IMR-90 (cell line): ENCODE data around the gene PITPNC1. TPM values are rescaled to one million over a fixed set of nuclear protein-coding genes. Genes with fewer than 3 reads are reported as not detected.

Source experiments
- ATAC-seq: fragments of 200-7000 bp; cut with Tn5 transposase; 2 replicates; pipeline ENCODE4 v1.9.1; 2020; ENCODE audit warnings: low read depth, mild to moderate bottlenecking, moderate library complexity
- BruUV-seq: library from RNA; stranded (reverse); fragments of 400-500 nt; replicated peaks from 2 replicates; lab custom pipeline; 2021; lab: Mats Ljungman, UMichigan
- CTCF ChIA-PET: fragments of 300-600 bp; formaldehyde crosslinking; extraction: SDS; loops from one replicate; lab custom pipeline; 2021; ENCODE audit warnings: antibody characterized with exemption; lab: Yijun Ruan, JAX
- POLR2A ChIA-PET: fragments of 300-600 bp; sonication (Branson Sonifier 250); formaldehyde crosslinking; loops from one replicate; lab custom pipeline; 2022; ENCODE audit warnings: antibody characterized with exemption; ENCODE audit not compliant: unreplicated experiment; lab: Charles Lee
- DNase-seq: peaks from one replicate; pipeline ENCODE4 v3.0.0; 2013
- H2AFZ ChIP-seq: replicated peaks from 2 replicates; pipeline ENCODE3; 2013; ENCODE audit warnings: low read length, mild to moderate bottlenecking; ENCODE audit not compliant: poor library complexity
- H2AK5ac ChIP-seq: 2 replicates; pipeline ENCODE4 v1.6.1; 2013; ENCODE audit warnings: low read depth, low read length, inconsistent platforms
- H2AK9ac ChIP-seq: replicated peaks from 2 replicates; pipeline ENCODE3; 2013; ENCODE audit warnings: mild to moderate bottlenecking, low read depth, low read length, moderate library complexity; ENCODE audit not compliant: poor library complexity
- H2BK120ac ChIP-seq: 2 replicates; pipeline ENCODE4 v1.6.1; 2013; ENCODE audit warnings: low read depth, low read length, inconsistent platforms
- H2BK15ac ChIP-seq: 3 replicates; pipeline ENCODE4 v1.6.1; 2013; ENCODE audit warnings: low read depth, low read length, inconsistent platforms
- H2BK20ac ChIP-seq: 2 replicates; pipeline ENCODE4 v1.6.1; 2013; ENCODE audit warnings: low read depth, mild to moderate bottlenecking, inconsistent platforms, low read length, moderate library complexity
- H2BK5ac ChIP-seq: 2 replicates; pipeline ENCODE4 v1.6.1; 2013; ENCODE audit warnings: mild to moderate bottlenecking, low read depth, low read length, inconsistent platforms; ENCODE audit not compliant: poor library complexity, severe bottlenecking
- H3K14ac ChIP-seq: replicated peaks from 2 replicates; pipeline ENCODE4 v1.6.1; 2013; ENCODE audit warnings: low read depth, low read length, inconsistent platforms
- H3K18ac ChIP-seq: 2 replicates; pipeline ENCODE4 v1.6.1; 2013; ENCODE audit warnings: low read depth, low read length, control low read depth
- H3K23ac ChIP-seq: 2 replicates; pipeline ENCODE4 v1.6.1; 2013; ENCODE audit warnings: low read depth, low read length, inconsistent platforms
- H3K27ac ChIP-seq: 2 replicates; pipeline ENCODE4 v1.5.1; 2013; ENCODE audit warnings: mild to moderate bottlenecking, control low read depth, low read length; ENCODE audit not compliant: insufficient read depth
- H3K27me3 ChIP-seq: 2 replicates; pipeline ENCODE4 v1.6.1; 2013; ENCODE audit warnings: low read length; ENCODE audit not compliant: control insufficient read depth, insufficient read depth
- H3K36me3 ChIP-seq: 2 replicates; pipeline ENCODE4 v1.6.1; 2013; ENCODE audit warnings: low read length, mixed read lengths; ENCODE audit not compliant: control insufficient read depth, insufficient read depth
- H3K4ac ChIP-seq: 2 replicates; pipeline ENCODE4 v1.6.1; 2013; ENCODE audit warnings: low read depth, low read length, inconsistent platforms
- H3K4me1 ChIP-seq: 2 replicates; pipeline ENCODE4 v1.6.1; 2013; ENCODE audit warnings: low read length, mixed read lengths; ENCODE audit not compliant: control insufficient read depth, insufficient read depth
- H3K4me2 ChIP-seq: 2 replicates; pipeline ENCODE4 v1.6.1; 2013; ENCODE audit warnings: low read depth, mild to moderate bottlenecking, control low read depth, low read length, moderate library complexity
- H3K4me3 ChIP-seq: 2 replicates; pipeline ENCODE4 v1.5.1; 2013; ENCODE audit warnings: low read depth, mild to moderate bottlenecking, control low read depth, low read length, moderate library complexity; ENCODE audit not compliant: insufficient read depth
- H3K56ac ChIP-seq: 2 replicates; pipeline ENCODE4 v1.6.1; 2013; ENCODE audit warnings: low read length, inconsistent platforms; ENCODE audit not compliant: insufficient read depth; ENCODE audit errors: extremely low read depth
- H3K79me1 ChIP-seq, 2 experiments: 2 replicates each; pipeline ENCODE4 v1.6.1; 2013; ENCODE audit warnings: low read length in 2 of 2, inconsistent platforms in 1 of 2, low read depth in 1 of 2
- H3K9ac ChIP-seq: 2 replicates; pipeline ENCODE4 v1.6.1; 2013; ENCODE audit warnings: low read depth, low read length, control low read depth
- H3K9me1 ChIP-seq: 2 replicates; pipeline ENCODE4 v1.6.1; 2013; ENCODE audit warnings: low read length, inconsistent platforms; ENCODE audit not compliant: insufficient read depth
- H3K9me3 ChIP-seq: 2 replicates; pipeline ENCODE4 v1.6.1; 2013; ENCODE audit warnings: low read length; ENCODE audit not compliant: control insufficient read depth, insufficient read depth
- H4K20me1 ChIP-seq: 2 replicates; pipeline ENCODE4 v1.6.1; 2013; ENCODE audit warnings: low read length, inconsistent platforms; ENCODE audit not compliant: insufficient read depth
- H4K5ac ChIP-seq: 2 replicates; pipeline ENCODE4 v1.6.1; 2013; ENCODE audit warnings: mild to moderate bottlenecking, low read depth, low read length, control low read depth
- H4K8ac ChIP-seq, 2 experiments: 2 replicates each; pipeline ENCODE4 v1.6.1; 2013; ENCODE audit warnings: low read depth in 2 of 2, low read length in 2 of 2, control low read depth in 1 of 2, inconsistent platforms in 1 of 2
- H4K91ac ChIP-seq: 2 replicates; pipeline ENCODE4 v1.6.1; 2013; ENCODE audit warnings: low read depth, low read length, inconsistent platforms; ENCODE audit not compliant: insufficient read depth
- BHLHE40 ChIP-seq: fragments of 150-350 bp; IDR thresholded peaks from 2 replicates; pipeline ENCODE4 v1.6.1; 2016; ENCODE audit warnings: mild to moderate bottlenecking, low read depth, low read length
- CEBPB ChIP-seq: IDR thresholded peaks from 2 replicates; pipeline ENCODE4 v1.6.1; 2012; ENCODE audit warnings: low read depth, low read length, improper control_type of control experiment
- CHD1 ChIP-seq: IDR thresholded peaks from 2 replicates; pipeline ENCODE4 v1.6.1; 2012; ENCODE audit warnings: low read depth, low read length, improper control_type of control experiment
- CTCF ChIP-seq: conservative IDR thresholded peaks from 2 replicates; pipeline ENCODE4 v1.5.1; 2012; ENCODE audit warnings: mild to moderate bottlenecking, low read depth, low read length, improper control_type of control experiment
- FOS ChIP-seq: fragments of 150-350 bp; IDR thresholded peaks from 2 replicates; pipeline ENCODE4 v1.6.1; 2016; ENCODE audit warnings: low read depth, low read length
- MAFK ChIP-seq: IDR thresholded peaks from 2 replicates; pipeline ENCODE4 v1.6.1; 2012; ENCODE audit warnings: low read depth, low read length, improper control_type of control experiment
- MXI1 ChIP-seq: IDR thresholded peaks from 2 replicates; pipeline ENCODE4 v1.6.1; 2012; ENCODE audit warnings: low read depth, mild to moderate bottlenecking, low read length, moderate library complexity, borderline replicate concordance
- NFE2L2 ChIP-seq: fragments of 150-350 bp; IDR thresholded peaks from 2 replicates; pipeline ENCODE4 v1.6.1; 2016; ENCODE audit warnings: low read depth, mild to moderate bottlenecking, low read length
- POLR2A ChIP-seq: IDR thresholded peaks from 2 replicates; pipeline ENCODE4 v1.6.1; 2012; ENCODE audit warnings: mild to moderate bottlenecking, low read depth, low read length
- RAD21 ChIP-seq: IDR thresholded peaks from 2 replicates; pipeline ENCODE4 v1.6.1; 2012; ENCODE audit warnings: low read length, improper control_type of control experiment
- RCOR1 ChIP-seq: IDR thresholded peaks from 2 replicates; pipeline ENCODE4 v1.6.1; 2012; ENCODE audit warnings: mild to moderate bottlenecking, low read length, improper control_type of control experiment; ENCODE audit not compliant: insufficient replicate concordance
- RFX5 ChIP-seq: IDR thresholded peaks from 2 replicates; pipeline ENCODE4 v1.8.0; 2012; ENCODE audit warnings: low read depth, mild to moderate bottlenecking, low read length, moderate library complexity
- SMC3 ChIP-seq: fragments of 150-350 bp; IDR thresholded peaks from 2 replicates; pipeline ENCODE4 v1.6.1; 2016; ENCODE audit warnings: low read depth, mild to moderate bottlenecking, antibody characterized with exemption, low read length, moderate library complexity
- WGBS, 2 experiments: methylation state at CpG; one replicate each; pipeline versions ENCODE4 v1.1.5 to v1.1.7; 2013; ENCODE audit warnings: missing lambda C conversion rate in 2 of 2; ENCODE audit not compliant: insufficient read length in 1 of 2; ENCODE audit errors: extremely low coverage in 2 of 2; 5-methylcytosine and 5-hydroxymethylcytosine counted together
- dilution Hi-C: fragments of 300-500 bp; cut with HindIII; formaldehyde crosslinking; loops from one replicate; pipeline ENCODE4 v1.14.3; 2018; ENCODE audit warnings: low sequenced_read_pairs; ENCODE audit not compliant: unreplicated experiment
- in situ Hi-C: fragments of 300-500 bp; cut with MboI; formaldehyde crosslinking; loops from 3 replicates; pipeline ENCODE4 v1.14.3; 2019; ENCODE audit warnings: low sequenced_read_pairs, inconsistent platforms, mixed read lengths
- intact Hi-C: fragments of 100-400 bp; cut with micrococcal nuclease; formaldehyde crosslinking; loops from 2 replicates; pipeline ENCODE4 v1.10.0; 2022
- polyA plus RNA-seq, 3 experiments: library from polyadenylated mRNA; depleted of rRNA; stranded (reverse); fragments of >200 nt; gene quantifications; 2 replicates each; pipeline ENCODE4 v1.2.3, GENCODE V29; 2012; ENCODE audit warnings: low replicate concordance in 1 of 3
- total RNA-seq: library from RNA; depleted of rRNA; stranded (reverse); fragments of >200 nt; gene quantifications from 2 replicates; pipeline ENCODE4 v1.2.3, GENCODE V29; 2012
- TF ChIP-seq, protein P1 (sequence below): fragments of 150-350 bp; IDR thresholded peaks from 2 replicates; pipeline ENCODE4 v1.6.1; 2017; ENCODE audit warnings: mild to moderate bottlenecking, antibody characterized with exemption, low read length, low read depth
- TF ChIP-seq, protein P2 (sequence below): fragments of 150-350 bp; IDR thresholded peaks from 2 replicates; pipeline ENCODE4 v1.6.1; 2016; ENCODE audit warnings: low read depth, mild to moderate bottlenecking, low read length, moderate library complexity, borderline replicate concordance

Gene PITPNC1
- total and polyA plus RNA-seq, 2 of the 4 experiments (the other 2 are of a cell fraction): 4.1 TPM

DNA sequence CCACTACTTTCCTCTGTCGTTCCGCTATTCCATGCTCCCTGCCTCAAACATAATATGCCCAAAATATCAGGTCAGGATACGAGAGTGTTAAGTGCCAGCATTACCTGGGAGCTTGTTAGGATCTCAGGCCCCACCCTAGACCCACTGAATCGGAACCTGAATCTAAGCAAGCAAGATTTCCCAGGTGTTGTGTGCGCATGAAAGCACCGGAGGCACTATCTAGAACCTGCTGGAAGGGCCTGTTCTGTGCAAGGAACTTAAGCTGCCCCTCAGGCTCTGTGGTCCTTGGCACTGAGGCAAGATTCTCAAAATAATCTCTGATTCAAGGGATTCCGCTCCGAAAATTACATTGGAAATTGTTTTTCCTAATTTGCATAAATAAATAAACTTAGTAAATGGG is 233.0 kb downstream of the PITPNC1 start:
- POLR2A ChIA-PET: no interaction called here
- 97% methylated on average over 6 of the region's 8 CpGs; no CpG with 5 or more reads in 1 of the 2 experiments for WGBS, 2 experiments
- in situ Hi-C loops (no loop called here), dilution Hi-C loops (no loop called here), intact Hi-C loops (no loop called here)
- no peak overlapping the region for H3K4me2 ChIP-seq
- no peaks in the 10 kb centered on the region for H3K4me1 ChIP-seq
- no peaks in the 10 kb centered on the region for H3K9me1 ChIP-seq
- TF ChIP-seq RFX5: no peak
- no peak for TF ChIP-seq BHLHE40
- TF ChIP-seq, protein P1, sequence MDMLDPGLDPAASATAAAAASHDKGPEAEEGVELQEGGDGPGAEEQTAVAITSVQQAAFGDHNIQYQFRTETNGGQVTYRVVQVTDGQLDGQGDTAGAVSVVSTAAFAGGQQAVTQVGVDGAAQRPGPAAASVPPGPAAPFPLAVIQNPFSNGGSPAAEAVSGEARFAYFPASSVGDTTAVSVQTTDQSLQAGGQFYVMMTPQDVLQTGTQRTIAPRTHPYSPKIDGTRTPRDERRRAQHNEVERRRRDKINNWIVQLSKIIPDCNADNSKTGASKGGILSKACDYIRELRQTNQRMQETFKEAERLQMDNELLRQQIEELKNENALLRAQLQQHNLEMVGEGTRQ: no peak
- TF ChIP-seq CTCF: no peak
- no peak for TF ChIP-seq RCOR1
- TF ChIP-seq NFE2L2: no peak
- TF ChIP-seq, protein P2, sequence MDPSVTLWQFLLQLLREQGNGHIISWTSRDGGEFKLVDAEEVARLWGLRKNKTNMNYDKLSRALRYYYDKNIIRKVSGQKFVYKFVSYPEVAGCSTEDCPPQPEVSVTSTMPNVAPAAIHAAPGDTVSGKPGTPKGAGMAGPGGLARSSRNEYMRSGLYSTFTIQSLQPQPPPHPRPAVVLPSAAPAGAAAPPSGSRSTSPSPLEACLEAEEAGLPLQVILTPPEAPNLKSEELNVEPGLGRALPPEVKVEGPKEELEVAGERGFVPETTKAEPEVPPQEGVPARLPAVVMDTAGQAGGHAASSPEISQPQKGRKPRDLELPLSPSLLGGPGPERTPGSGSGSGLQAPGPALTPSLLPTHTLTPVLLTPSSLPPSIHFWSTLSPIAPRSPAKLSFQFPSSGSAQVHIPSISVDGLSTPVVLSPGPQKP: no peak
- TF ChIP-seq MXI1: no peak
- no peak for TF ChIP-seq CHD1
- TF ChIP-seq FOS: no peak
- TF ChIP-seq RAD21: no peak
- no peak for TF ChIP-seq MAFK
- no peak for TF ChIP-seq POLR2A
- no peak for TF ChIP-seq CEBPB
- TF ChIP-seq SMC3: no peak
- no TSS peak for BruUV-seq
- H2AK5ac ChIP-seq: no peak overlapping the region
- no peak overlapping the region for H3K4me3 ChIP-seq
- H2BK5ac ChIP-seq: no peak overlapping the region
- H4K8ac ChIP-seq: no peak overlapping the region
- H3K18ac ChIP-seq: no peak overlapping the region
- H2AFZ ChIP-seq: no peak overlapping the region
- no peak overlapping the region for H3K56ac ChIP-seq
- DNase-seq: no peak
- no peak overlapping the region for H4K5ac ChIP-seq
- no peak overlapping the region for H2BK20ac ChIP-seq
- no peaks in the 10 kb centered on the region for H3K79me1 ChIP-seq
- H3K4ac ChIP-seq: no peak overlapping the region
- H4K91ac ChIP-seq: no peak overlapping the region
- H3K36me3 ChIP-seq: no peaks in the 10 kb centered on the region
- CTCF ChIA-PET: no interaction called here
- no peaks in the 10 kb centered on the region for H4K20me1 ChIP-seq
- H2AK9ac ChIP-seq: no peak overlapping the region
- H3K9ac ChIP-seq: no peak overlapping the region
- no peaks in the 10 kb centered on the region for H3K9me3 ChIP-seq
- no peak overlapping the region for H2BK120ac ChIP-seq
- H3K23ac ChIP-seq: no peak overlapping the region
- no peaks in the 10 kb centered on the region for H3K27me3 ChIP-seq
- no peak for ATAC-seq
- no peak overlapping the region for H3K27ac ChIP-seq
- H3K14ac ChIP-seq: no peak overlapping the region
- H2BK15ac ChIP-seq: no peak overlapping the region
